ENCODE results near the gene ABCA2.

Gene ABCA2

GRCh38 chr9:136963341-136963740, 64.7 kb downstream of the ABCA2 start:
- TF ChIP-seq CTCF (conservative IDR thresholded peaks at IDR 0.05; ENCODE audit: control insufficient read depth, insufficient read depth, low read depth, low read length) = no peak
- DNase-seq (ENCODE audit: low read depth) = no peak
- no peak overlapping the region for H3K4me3 ChIP-seq (ENCODE audit: control insufficient read depth, low read depth, low read length)

DNA sequence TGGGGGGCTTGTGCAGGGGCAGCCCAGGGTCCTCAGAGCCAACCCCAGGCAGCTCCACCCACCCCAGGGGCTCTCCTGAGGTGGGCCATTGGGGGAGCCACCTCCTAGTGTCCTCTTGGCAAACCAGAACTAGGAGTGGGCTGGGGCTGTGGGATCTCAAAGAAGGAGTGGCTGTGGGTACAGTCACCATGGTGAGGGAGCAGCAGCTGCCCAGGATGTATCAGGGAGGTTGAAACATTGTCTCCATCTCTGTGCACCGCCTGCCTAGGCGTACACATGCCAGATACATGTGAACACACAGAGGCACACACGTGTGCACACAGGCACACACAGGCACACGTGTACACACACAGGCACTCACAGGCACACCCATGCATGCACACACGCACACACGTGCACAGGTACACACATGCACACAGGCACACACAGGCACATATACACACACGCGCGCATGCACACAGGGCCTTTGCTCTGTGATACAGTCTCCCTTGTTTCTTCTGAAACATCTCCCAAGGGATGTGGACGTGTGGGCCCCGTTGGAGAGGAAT, 65.3 kb downstream of the ABCA2 start:
- no peak for TF ChIP-seq CTCF (conservative IDR thresholded peaks at IDR 0.05; ENCODE audit: control insufficient read depth, insufficient read depth, low read depth, low read length)
- no peak overlapping the region for H3K4me3 ChIP-seq (ENCODE audit: control insufficient read depth, low read depth, low read length)
- no peak for DNase-seq (ENCODE audit: low read depth)

DNA sequence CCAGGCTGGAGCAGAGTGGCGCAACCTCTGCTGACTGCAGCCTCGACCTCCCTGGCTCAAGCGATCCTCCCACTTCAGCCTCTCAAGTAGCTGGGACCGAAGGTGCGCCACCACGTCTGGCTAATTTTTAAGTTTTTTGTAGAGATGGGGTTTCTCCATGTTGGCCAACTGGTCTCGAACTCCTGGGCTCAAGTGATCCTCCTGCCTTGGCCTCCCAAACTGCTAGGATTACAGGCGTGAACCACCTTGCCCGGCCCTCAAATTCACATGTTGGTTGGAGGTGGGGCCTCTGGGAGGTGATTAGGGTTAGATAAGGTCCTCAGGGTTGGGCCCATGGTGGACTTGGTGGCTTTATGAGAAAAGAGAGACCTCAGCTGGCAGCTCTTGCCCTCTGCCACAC, 65.9 kb downstream of the ABCA2 start:
- no peak for TF ChIP-seq CTCF (conservative IDR thresholded peaks at IDR 0.05; ENCODE audit: control insufficient read depth, insufficient read depth, low read depth, low read length)
- H3K4me3 ChIP-seq (ENCODE audit: control insufficient read depth, low read depth, low read length) = no peak overlapping the region
- DNase-seq (ENCODE audit: low read depth) = no peak

GRCh38 chr9:136961279-136962065, 66.6 kb downstream of the ABCA2 start:
- H3K4me3 ChIP-seq (ENCODE audit: control insufficient read depth, low read depth, low read length) = no peak overlapping the region
- no peak for DNase-seq (ENCODE audit: low read depth)
- no peak for TF ChIP-seq CTCF (conservative IDR thresholded peaks at IDR 0.05; ENCODE audit: control insufficient read depth, insufficient read depth, low read depth, low read length)

DNA sequence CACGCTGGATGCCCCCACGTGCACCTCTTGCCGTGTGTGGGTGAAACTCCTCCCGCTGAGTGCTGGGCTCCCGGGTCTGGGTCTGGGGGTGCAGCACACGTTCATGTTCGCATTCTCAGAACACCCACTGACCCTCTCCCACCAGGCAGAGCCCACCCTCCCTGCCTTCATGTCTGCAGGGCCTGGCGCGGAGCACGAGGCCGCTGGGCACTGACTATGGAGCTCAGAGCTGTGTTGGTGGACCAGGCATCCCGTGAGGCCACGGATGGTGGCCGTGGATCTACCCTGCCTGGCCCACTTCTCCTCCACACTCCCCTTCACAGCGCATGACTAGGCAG, 67.1 kb downstream of the ABCA2 start:
- H3K4me3 ChIP-seq (ENCODE audit: control insufficient read depth, low read depth, low read length) = no peak overlapping the region
- no peak for DNase-seq (ENCODE audit: low read depth)
- TF ChIP-seq CTCF (conservative IDR thresholded peaks at IDR 0.05; ENCODE audit: control insufficient read depth, insufficient read depth, low read depth, low read length) = no peak

DNA sequence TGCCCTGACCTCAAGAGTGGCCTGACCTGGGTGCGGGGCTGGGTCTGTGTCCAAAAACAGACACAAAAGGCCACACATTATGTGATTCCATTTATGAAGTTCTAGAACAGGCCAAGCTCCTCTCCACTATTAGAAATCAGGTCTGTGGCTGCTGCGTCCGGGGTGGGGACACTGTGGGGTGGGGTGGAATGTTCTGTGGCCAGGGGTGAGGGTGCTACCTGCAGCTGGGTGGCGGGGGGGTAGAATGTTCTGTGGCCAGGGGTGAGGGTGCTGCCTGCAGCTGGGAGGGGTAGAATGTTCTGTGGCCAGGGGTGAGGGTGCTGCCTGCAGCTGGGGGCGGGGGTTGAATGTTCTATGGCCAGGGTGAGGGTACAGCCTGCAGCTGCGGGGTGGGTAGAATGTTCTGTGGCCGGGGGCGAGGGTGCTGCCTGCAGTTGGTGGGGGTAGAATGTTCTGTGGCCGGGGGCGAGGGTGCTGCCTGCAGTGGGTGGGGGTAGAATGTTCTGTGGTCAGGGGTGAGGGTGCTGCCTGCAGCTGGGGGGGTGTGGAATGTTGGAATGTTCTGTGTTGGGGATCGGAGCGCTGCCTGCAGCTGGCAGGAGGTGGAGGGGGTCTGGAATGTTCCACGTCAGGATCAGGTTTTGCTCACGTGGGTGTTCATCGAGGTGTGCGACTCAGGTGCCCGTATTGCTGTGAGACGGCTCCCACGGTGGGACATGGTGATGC, 67.7 kb downstream of the ABCA2 start:
- no peak for TF ChIP-seq CTCF (conservative IDR thresholded peaks at IDR 0.05; ENCODE audit: control insufficient read depth, insufficient read depth, low read depth, low read length)
- no peak for DNase-seq (ENCODE audit: low read depth)
- no peak overlapping the region for H3K4me3 ChIP-seq (ENCODE audit: control insufficient read depth, low read depth, low read length)

Data from fibroblast of mammary gland (primary cell).